Rectal smooth muscle tissue (tissue), 1 donor: Measurements from ENCODE around the gene MCTP2.

Source experiments
- H3K27ac ChIP-seq: one replicate; pipeline ENCODE4 v1.7.0; 2013; ENCODE audit warnings: low read depth, low read length, inconsistent platforms
- H3K27me3 ChIP-seq: one replicate; pipeline ENCODE4 v1.7.0; 2013; ENCODE audit warnings: low read length; ENCODE audit not compliant: control insufficient read depth, insufficient read depth
- H3K36me3 ChIP-seq: one replicate; pipeline ENCODE4 v1.7.0; 2013; ENCODE audit warnings: low read length; ENCODE audit not compliant: control insufficient read depth, insufficient read depth
- H3K4me1 ChIP-seq: one replicate; pipeline ENCODE4 v1.7.0; 2013; ENCODE audit warnings: low read length; ENCODE audit not compliant: control insufficient read depth, insufficient read depth
- H3K4me3 ChIP-seq: one replicate; pipeline ENCODE4 v1.7.0; 2013; ENCODE audit warnings: low read length
- H3K9ac ChIP-seq: one replicate; pipeline ENCODE4 v1.7.0; 2013; ENCODE audit warnings: low read length

MCTP2 gene

DNA sequence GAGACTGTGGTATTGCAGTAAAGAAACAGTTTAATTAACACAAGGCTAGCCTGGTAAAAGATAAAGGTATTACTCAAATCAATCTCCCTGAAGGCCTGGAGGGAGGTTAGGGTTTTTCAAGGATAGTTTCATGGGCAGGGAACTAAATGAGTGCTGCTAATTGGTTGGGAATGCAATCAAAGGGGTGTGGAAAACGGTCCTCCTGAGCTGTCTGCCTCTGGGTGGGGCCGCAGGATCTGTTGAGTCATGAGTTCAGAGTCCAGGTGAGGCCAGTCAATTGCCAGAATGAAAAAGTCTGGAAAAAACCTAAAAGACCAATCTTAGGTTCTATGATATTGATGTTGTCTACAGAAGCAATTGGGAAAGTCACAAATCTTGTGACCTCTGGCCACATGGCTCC lies 293.2 kb downstream of the MCTP2 start:
- H3K36me3 ChIP-seq = no peaks in the 10 kb centered on the region
- no peak overlapping the region for H3K9ac ChIP-seq
- H3K27me3 ChIP-seq = no peaks in the 10 kb centered on the region
- no peaks in the 10 kb centered on the region for H3K4me1 ChIP-seq
- no peak overlapping the region for H3K27ac ChIP-seq
- no peak overlapping the region for H3K4me3 ChIP-seq

DNA sequence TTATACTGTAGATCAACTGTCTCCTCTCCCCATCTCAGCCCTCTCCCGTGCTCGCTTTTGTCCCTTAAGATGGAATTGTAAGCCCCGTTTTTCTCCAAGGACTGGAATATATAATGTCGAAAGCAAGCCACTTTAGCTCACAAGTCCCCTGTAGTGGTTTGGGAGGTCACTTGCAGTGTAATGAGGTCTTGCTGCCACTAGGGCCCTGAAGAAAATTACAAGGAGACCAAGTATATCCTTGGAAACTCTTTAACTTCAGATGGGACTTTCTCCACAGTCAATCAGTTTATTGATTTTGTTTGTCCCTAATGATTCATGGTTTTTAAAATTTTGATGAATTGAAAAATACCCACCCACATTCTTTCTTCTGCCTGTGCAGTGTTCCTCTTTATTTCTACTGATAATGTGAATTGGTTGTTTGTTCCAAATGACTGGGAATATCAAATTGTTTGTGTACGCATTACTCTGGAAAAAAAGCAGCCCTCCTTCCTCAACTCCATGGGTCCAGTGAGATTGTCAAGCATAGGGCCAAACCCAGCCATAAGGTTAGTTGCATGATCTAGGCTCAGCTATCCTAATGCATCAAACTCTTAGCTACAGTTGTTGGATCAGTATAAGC lies 294.8 kb downstream of the MCTP2 start:
- no peak overlapping the region for H3K9ac ChIP-seq
- H3K27ac ChIP-seq = no peak overlapping the region
- no peaks in the 10 kb centered on the region for H3K27me3 ChIP-seq
- no peaks in the 10 kb centered on the region for H3K4me1 ChIP-seq
- H3K36me3 ChIP-seq = no peaks in the 10 kb centered on the region
- no peak overlapping the region for H3K4me3 ChIP-seq

DNA sequence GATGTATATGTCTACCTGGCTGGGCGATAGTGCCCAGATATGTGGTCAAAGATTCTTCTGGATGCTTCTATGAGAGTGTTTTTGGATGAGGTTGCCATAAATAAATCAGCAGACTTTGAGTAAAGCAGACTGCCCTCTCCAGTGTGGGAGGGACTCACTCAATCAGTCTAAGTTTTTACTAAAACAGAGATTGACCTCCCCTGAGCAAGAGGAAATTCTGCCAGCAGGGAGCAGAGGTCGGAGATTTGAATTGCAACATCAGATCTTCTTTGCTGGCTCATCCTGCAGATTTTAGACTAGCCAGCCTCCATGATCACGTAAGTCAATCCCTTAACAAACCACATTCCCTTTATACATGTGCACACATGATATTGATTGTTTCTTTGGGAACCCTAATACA lies 300.9 kb downstream of the MCTP2 start:
- no peaks in the 10 kb centered on the region for H3K36me3 ChIP-seq
- no peaks in the 10 kb centered on the region for H3K27me3 ChIP-seq
- no peak overlapping the region for H3K27ac ChIP-seq
- no peak overlapping the region for H3K4me3 ChIP-seq
- H3K4me1 ChIP-seq = no peaks in the 10 kb centered on the region
- H3K9ac ChIP-seq = no peak overlapping the region
